ENCODE results near the gene PTRH1. TPM values are rescaled to one million over a fixed set of nuclear protein-coding genes. Genes with fewer than 3 reads are reported as not detected.

The PTRH1 gene
- total and polyA plus RNA-seq, 2 of the 13 experiments (the other 11 are each of a cell fraction or from before 2014, with no cell fraction given): 4.0 to 10.4 TPM

GRCh38 chr9:127664678-127665507 lies 50.6 kb downstream of the PTRH1 start (continued):
- TF ChIP-seq ZMYM3 (CRISPR knock-in tag; IDR thresholded peaks at IDR 0.05): no peak
- TF ChIP-seq GABPB1 (CRISPR knock-in tag; IDR thresholded peaks at IDR 0.05): peak; percentile 40; the same call in 1 of the 2 replicates
- TF ChIP-seq ZBTB25 (CRISPR knock-in tag; IDR thresholded peaks at IDR 0.05): no peak
- TF ChIP-seq ZNF691 (CRISPR knock-in tag; IDR thresholded peaks at IDR 0.05; ENCODE audit: borderline replicate concordance, low read depth): no peak
- no peak for TF ChIP-seq MAFK (conservative IDR thresholded peaks at IDR 0.05 in 1 of 2, IDR thresholded peaks at IDR 0.05 in 1 of 2; ENCODE audit: low read length in 2 of 2)
- TF ChIP-seq PLSCR1 (CRISPR knock-in tag; IDR thresholded peaks at IDR 0.05; ENCODE audit: borderline replicate concordance): no peak
- TF ChIP-seq U2AF1 (optimal IDR thresholded peaks at IDR 0.05; ENCODE audit: low read depth, low read length): no peak
- TF ChIP-seq HBP1 (CRISPR knock-in tag; IDR thresholded peaks at IDR 0.05; ENCODE audit: low read depth): no peak
- no peak for TF ChIP-seq ZNF883 (CRISPR knock-in tag; IDR thresholded peaks at IDR 0.05; ENCODE audit: not compliant biosample characterization)
- TF ChIP-seq CCAR2 (optimal IDR thresholded peaks at IDR 0.05; ENCODE audit: low read depth, low read length): no peak
- no peak for TF ChIP-seq ZSCAN20 (CRISPR knock-in tag; IDR thresholded peaks at IDR 0.05; ENCODE audit: borderline replicate concordance)
- no peak for TF ChIP-seq ZNF10 (CRISPR knock-in tag; IDR thresholded peaks at IDR 0.05; ENCODE audit: borderline replicate concordance, low read depth)
- no peak for TF ChIP-seq ZNF652 (CRISPR knock-in tag; IDR thresholded peaks at IDR 0.05; ENCODE audit: borderline replicate concordance, low read depth)
- no peak for TF ChIP-seq NR3C1 (CRISPR knock-in tag; IDR thresholded peaks at IDR 0.05)
- no peak for TF ChIP-seq ZBTB43 (CRISPR knock-in tag; conservative IDR thresholded peaks at IDR 0.05)
- TF ChIP-seq ZNF816 (CRISPR knock-in tag; IDR thresholded peaks at IDR 0.05; ENCODE audit: borderline replicate concordance): no peak
- no peak for TF ChIP-seq ZNF550 (CRISPR knock-in tag; IDR thresholded peaks at IDR 0.05; ENCODE audit: borderline replicate concordance)
- no peak for TF ChIP-seq POLR2AphosphoS2 (IDR thresholded peaks at IDR 0.05; ENCODE audit: low read depth, low read length)
- no peak for TF ChIP-seq ZNF280B (CRISPR knock-in tag; IDR thresholded peaks at IDR 0.05; ENCODE audit: borderline replicate concordance)
